Calu3 (cell line): ENCODE measurements around the gene NRDC. TPM values are rescaled to one million over a fixed set of nuclear protein-coding genes. Genes with fewer than 3 reads are reported as not detected.
"Not testable (repeated sequence)": the region's sequence is repeated elsewhere in the genome, so short reads cannot be mapped to it uniquely, and the experiment has no call there.

Source experiments
- BruUV-seq: library from RNA; stranded (reverse); fragments of 400-500 nt; replicated peaks from 2 replicates; lab custom pipeline; 2021; lab: Mats Ljungman, UMichigan
- CTCF ChIA-PET: fragments of 300-600 bp; sonication (Branson Sonifier 250); formaldehyde crosslinking; loops from one replicate; lab custom pipeline; 2022; ENCODE audit warnings: antibody characterized with exemption; lab: Charles Lee
- DNase-seq: peaks from one replicate; pipeline ENCODE4 v3.0.0; 2022
- H3K27ac Mint-ChIP-seq: one replicate; pipeline ENCODE4 v1.8.0; 2022; ENCODE audit warnings: mixed read lengths; ENCODE audit not compliant: unreplicated experiment
- H3K27me3 Mint-ChIP-seq: one replicate; pipeline ENCODE4 v1.8.0; 2022; ENCODE audit warnings: mixed read lengths; ENCODE audit not compliant: unreplicated experiment
- H3K36me3 Mint-ChIP-seq: one replicate; pipeline ENCODE4 v1.8.0; 2022; ENCODE audit warnings: mild to moderate bottlenecking, moderate library complexity, mixed read lengths; ENCODE audit not compliant: insufficient read depth, unreplicated experiment
- H3K4me1 Mint-ChIP-seq: one replicate; pipeline ENCODE4 v1.8.0; 2022; ENCODE audit warnings: mild to moderate bottlenecking, low read depth, mixed read lengths; ENCODE audit not compliant: unreplicated experiment
- H3K4me3 Mint-ChIP-seq: one replicate; pipeline ENCODE4 v1.8.0; 2022; ENCODE audit warnings: mild to moderate bottlenecking, low read depth, moderate library complexity, mixed read lengths; ENCODE audit not compliant: unreplicated experiment
- H3K9me3 Mint-ChIP-seq: one replicate; pipeline ENCODE4 v1.8.0; 2022; ENCODE audit warnings: low read depth, mixed read lengths; ENCODE audit not compliant: unreplicated experiment
- CTCF ChIP-seq: fragments of 200-600 bp; IDR thresholded peaks from one replicate; pipeline ENCODE4 v1.8.0; 2022; ENCODE audit warnings: antibody characterized with exemption; ENCODE audit not compliant: unreplicated experiment
- intact Hi-C: fragments of 100-400 bp; cut with micrococcal nuclease; formaldehyde crosslinking; loops from one replicate; pipeline ENCODE4 v1.10.0; 2022; ENCODE audit not compliant: unreplicated experiment
- total RNA-seq: library from RNA; stranded (reverse); gene quantifications from 2 replicates; pipeline ENCODE4 v1.2.3, GENCODE V29; 2022

The NRDC gene
- total RNA-seq, 1 experiment from 2014 or later: 176 TPM

DNA sequence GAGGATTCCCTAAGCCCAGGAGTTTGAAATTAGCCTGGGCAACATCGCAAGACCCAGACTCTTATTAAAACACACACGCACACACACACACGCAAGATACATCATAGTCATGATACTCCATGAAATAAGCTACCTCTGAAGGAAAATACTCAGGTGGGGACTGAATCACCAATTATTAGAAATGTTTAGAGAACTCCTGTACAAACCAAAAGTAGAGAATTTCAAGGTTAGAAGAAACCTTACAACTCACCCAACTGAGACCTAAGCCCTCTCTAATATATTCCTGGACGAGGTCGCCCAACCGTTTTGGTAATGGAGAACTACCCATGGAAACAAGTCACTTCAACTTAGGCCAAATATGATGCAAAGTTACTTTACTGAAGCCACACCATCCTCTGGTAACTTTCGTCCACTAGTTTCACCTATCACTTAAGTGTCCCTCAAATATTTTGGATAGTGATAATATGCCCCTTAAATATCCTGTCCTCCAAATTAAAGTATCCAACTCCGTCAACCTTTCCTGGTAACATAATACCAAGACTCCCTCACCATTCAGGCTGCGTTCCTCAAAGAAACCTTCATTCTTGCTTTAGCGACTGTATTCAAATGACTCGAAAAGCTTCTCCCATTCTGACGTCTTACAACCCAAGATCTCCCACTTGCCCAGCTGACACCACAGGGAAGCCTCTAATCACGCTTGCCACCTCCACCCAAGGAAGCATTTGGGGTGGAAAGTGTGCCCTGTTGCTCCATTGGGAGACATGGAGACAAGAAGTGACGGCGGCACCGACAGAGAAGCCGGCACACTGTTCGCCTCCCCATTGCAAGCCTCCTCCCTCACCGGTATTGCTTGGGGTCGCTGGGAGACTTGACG lies 856 bp downstream of the NRDC start:
- H3K36me3 Mint-ChIP-seq: no peaks in the 10 kb centered on the region
- H3K9me3 Mint-ChIP-seq: no peaks in the 10 kb centered on the region
- TF ChIP-seq CTCF: no peak
- BruUV-seq: no TSS peak
- H3K27me3 Mint-ChIP-seq: peaks cover 6% of the 10 kb centered on the region
- intact Hi-C loops: no loop called here
- peaks cover 22% of the 10 kb centered on the region for H3K4me1 Mint-ChIP-seq
- no peak for DNase-seq
- no peak overlapping the region for H3K4me3 Mint-ChIP-seq
- CTCF ChIA-PET: no interaction called here
- H3K27ac Mint-ChIP-seq: no peak overlapping the region

- Mint-ChIP-seq H3K27me3 (no peaks in the 10 kb centered on the region), H3K9me3 (no peaks in the 10 kb centered on the region), H3K4me3 (no peak overlapping the region), H3K27ac (no peak overlapping the region), H3K36me3 (no peaks in the 10 kb centered on the region), H3K4me1 (peaks cover 31% of the 10 kb centered on the region)
- intact Hi-C loops: no loop called here
- DNase-seq: no peak
- BruUV-seq: no TSS peak
- CTCF ChIA-PET: interaction anchor here (0.6 kb wide), 1 partner anchor 15 kb away, joined by 4 read pairs; no protein-coding TSS in a partner anchor
- TF ChIP-seq CTCF: no peak
Measured at GRCh38 chr1:51875836-51876235, 2.7 kb downstream of the NRDC start.

GRCh38 chr1:51875291-51875772 lies 3.2 kb downstream of the NRDC start:
- no peaks in the 10 kb centered on the region for H3K27me3 Mint-ChIP-seq
- peaks cover 34% of the 10 kb centered on the region for H3K4me1 Mint-ChIP-seq
- no TSS peak for BruUV-seq
- CTCF ChIA-PET: interaction anchor here (0.6 kb wide), 1 partner anchor 15 kb away, joined by 4 read pairs; no protein-coding TSS in a partner anchor
- intact Hi-C loops: no loop called here
- no peak overlapping the region for H3K27ac Mint-ChIP-seq
- H3K4me3 Mint-ChIP-seq: no peak overlapping the region
- no peak for DNase-seq
- H3K36me3 Mint-ChIP-seq: no peaks in the 10 kb centered on the region
- no peak for TF ChIP-seq CTCF
- no peaks in the 10 kb centered on the region for H3K9me3 Mint-ChIP-seq

DNA sequence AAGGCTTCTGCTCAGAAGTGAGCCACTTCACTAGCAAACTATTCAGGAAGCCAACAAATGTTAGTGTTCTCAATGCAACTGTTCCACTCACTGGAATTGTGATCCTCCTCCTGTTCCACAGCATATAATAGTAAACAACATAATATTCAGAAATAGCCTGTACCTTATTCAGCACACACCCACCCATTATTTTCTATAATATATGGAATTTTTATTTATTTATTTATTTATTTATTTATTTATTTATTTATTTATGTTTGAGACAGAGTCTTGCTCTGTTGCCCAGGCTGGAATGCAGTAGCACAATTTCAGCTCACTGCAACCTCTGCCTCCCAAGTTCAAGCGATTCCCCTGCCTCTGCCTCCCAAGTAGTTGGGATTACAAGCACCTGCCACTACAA lies 5.3 kb downstream of the NRDC start:
- H3K4me1 Mint-ChIP-seq: peaks cover 34% of the 10 kb centered on the region
- CTCF ChIA-PET, H3K9me3 Mint-ChIP-seq, H3K4me3 Mint-ChIP-seq, H3K27ac Mint-ChIP-seq, H3K27me3 Mint-ChIP-seq, DNase-seq, intact Hi-C loops, H3K36me3 Mint-ChIP-seq, BruUV-seq: not testable (repeated sequence)
